ES-I3 (cell line): Measurements from ENCODE around the gene TBC1D24.
"Not testable (repeated sequence)": the region's sequence is repeated elsewhere in the genome, so short reads cannot be mapped to it uniquely, and the experiment has no call there.

Source experiments
- H3K36me3 ChIP-seq: 2 replicates; pipeline ENCODE4 v1.6.1; 2013; ENCODE audit warnings: mild to moderate bottlenecking, low read length, control low read depth, moderate library complexity; ENCODE audit not compliant: insufficient read depth
- H3K4me1 ChIP-seq: 2 replicates; pipeline ENCODE4 v1.6.1; 2013; ENCODE audit warnings: mild to moderate bottlenecking, control low read depth, low read length; ENCODE audit not compliant: insufficient read depth
- H3K9ac ChIP-seq: 2 replicates; pipeline ENCODE4 v1.6.1; 2013; ENCODE audit warnings: low read depth, mild to moderate bottlenecking, low read length, moderate library complexity
- H3K9me3 ChIP-seq: 2 replicates; pipeline ENCODE4 v1.6.1; 2013; ENCODE audit warnings: mild to moderate bottlenecking, low read length, moderate library complexity; ENCODE audit not compliant: control insufficient read depth, insufficient read depth

The TBC1D24 gene

GRCh38 chr16:2437032-2437790 is 37.7 kb upstream of the TBC1D24 start:
- Histone ChIP-seq H3K4me1 (no peaks in the 10 kb centered on the region), H3K9ac (no peak overlapping the region), H3K9me3 (no peaks in the 10 kb centered on the region), H3K36me3 (peaks cover 38% of the 10 kb centered on the region)

GRCh38 chr16:2438121-2438520 is 36.8 kb upstream of the TBC1D24 start:
- H3K36me3 ChIP-seq, result peaks cover 32% of the 10 kb centered on the region
- no peak overlapping the region for H3K9ac ChIP-seq
- H3K4me1 ChIP-seq, result no peaks in the 10 kb centered on the region
- no peaks in the 10 kb centered on the region for H3K9me3 ChIP-seq

GRCh38 chr16:2439598-2439997 is 35.3 kb upstream of the TBC1D24 start:
- peaks cover 32% of the 10 kb centered on the region for H3K36me3 ChIP-seq
- no peak overlapping the region for H3K9ac ChIP-seq
- H3K9me3 ChIP-seq, result no peaks in the 10 kb centered on the region
- no peaks in the 10 kb centered on the region for H3K4me1 ChIP-seq

- not testable (repeated sequence) for H3K9me3 ChIP-seq, H3K9ac ChIP-seq, H3K4me1 ChIP-seq
- H3K36me3 ChIP-seq, result peaks cover 26% of the 10 kb centered on the region
Observed at GRCh38 chr16:2441143-2441804, 33.7 kb upstream of the TBC1D24 start.

- Histone ChIP-seq H3K9ac (no peak overlapping the region), H3K9me3 (no peaks in the 10 kb centered on the region), H3K36me3 (peaks cover 28% of the 10 kb centered on the region), H3K4me1 (no peaks in the 10 kb centered on the region)
Observed at GRCh38 chr16:2443555-2443954, 31.4 kb upstream of the TBC1D24 start.

- H3K9me3 ChIP-seq, result no peaks in the 10 kb centered on the region
- no peaks in the 10 kb centered on the region for H3K4me1 ChIP-seq
- H3K36me3 ChIP-seq, result peaks cover 23% of the 10 kb centered on the region
- no peak overlapping the region for H3K9ac ChIP-seq
Observed at GRCh38 chr16:2447920-2448583, 26.9 kb upstream of the TBC1D24 start.

GRCh38 chr16:2449118-2449517 is 25.8 kb upstream of the TBC1D24 start:
- Histone ChIP-seq H3K9ac (no peak overlapping the region), H3K9me3 (no peaks in the 10 kb centered on the region), H3K36me3 (peaks cover 24% of the 10 kb centered on the region), H3K4me1 (no peaks in the 10 kb centered on the region)

- no peak overlapping the region for H3K9ac ChIP-seq
- peaks cover 21% of the 10 kb centered on the region for H3K36me3 ChIP-seq
- no peaks in the 10 kb centered on the region for H3K9me3 ChIP-seq
- H3K4me1 ChIP-seq, result no peaks in the 10 kb centered on the region
Observed at GRCh38 chr16:2450535-2450934, 24.4 kb upstream of the TBC1D24 start.

GRCh38 chr16:2450975-2451381 is 23.9 kb upstream of the TBC1D24 start:
- no peaks in the 10 kb centered on the region for H3K4me1 ChIP-seq
- no peaks in the 10 kb centered on the region for H3K9me3 ChIP-seq
- H3K36me3 ChIP-seq, result peaks cover 25% of the 10 kb centered on the region
- H3K9ac ChIP-seq, result no peak overlapping the region

- peaks cover 22% of the 10 kb centered on the region for H3K36me3 ChIP-seq
Observed at GRCh38 chr16:2451851-2452320, 23.0 kb upstream of the TBC1D24 start.

GRCh38 chr16:2452650-2453049 is 22.3 kb upstream of the TBC1D24 start:
- Histone ChIP-seq H3K9ac (no peak overlapping the region), H3K4me1 (no peaks in the 10 kb centered on the region), H3K36me3 (peaks cover 21% of the 10 kb centered on the region), H3K9me3 (no peaks in the 10 kb centered on the region)

More at GRCh38 chr16:2451851-2452320, 23.0 kb upstream of the TBC1D24 start:
- no peaks in the 10 kb centered on the region for H3K4me1 ChIP-seq
- H3K9ac ChIP-seq, result no peak overlapping the region
- no peaks in the 10 kb centered on the region for H3K9me3 ChIP-seq

GRCh38 chr16:2455081-2455845 is 19.7 kb upstream of the TBC1D24 start:
- Histone ChIP-seq H3K36me3 (peaks cover 13% of the 10 kb centered on the region), H3K9me3 (no peaks in the 10 kb centered on the region), H3K9ac (no peak overlapping the region), H3K4me1 (peaks cover 5% of the 10 kb centered on the region; the same call in 1 of the 2 replicates)

GRCh38 chr16:2456551-2457153 is 18.3 kb upstream of the TBC1D24 start:
- Histone ChIP-seq H3K9ac (no peak overlapping the region), H3K36me3 (peaks cover 20% of the 10 kb centered on the region), H3K4me1 (peaks cover 5% of the 10 kb centered on the region; the same call in 1 of the 2 replicates), H3K9me3 (no peaks in the 10 kb centered on the region)

- no peak overlapping the region for H3K9ac ChIP-seq
- H3K4me1 ChIP-seq, result peaks cover 5% of the 10 kb centered on the region; the same call in 1 of the 2 replicates
- peaks cover 19% of the 10 kb centered on the region for H3K36me3 ChIP-seq
Observed at GRCh38 chr16:2457267-2457666, 17.7 kb upstream of the TBC1D24 start.

More at GRCh38 chr16:2457267-2457666, 17.7 kb upstream of the TBC1D24 start:
- no peaks in the 10 kb centered on the region for H3K9me3 ChIP-seq
